IMR-90 (cell line): Measurements from ENCODE around the gene SLC47A2. TPM values are rescaled to one million over a fixed set of nuclear protein-coding genes. Genes with fewer than 3 reads are reported as not detected.

Experiments used
- ATAC-seq: fragments of 200-7000 bp; cut with Tn5 transposase; 2 replicates; pipeline ENCODE4 v1.9.1; 2020; ENCODE audit warnings: low read depth, mild to moderate bottlenecking, moderate library complexity
- BruUV-seq: library from RNA; stranded (reverse); fragments of 400-500 nt; replicated peaks from 2 replicates; lab custom pipeline; 2021; lab: Mats Ljungman, UMichigan
- CTCF ChIA-PET: fragments of 300-600 bp; formaldehyde crosslinking; extraction: SDS; loops from one replicate; lab custom pipeline; 2021; ENCODE audit warnings: antibody characterized with exemption; lab: Yijun Ruan, JAX
- POLR2A ChIA-PET: fragments of 300-600 bp; sonication (Branson Sonifier 250); formaldehyde crosslinking; loops from one replicate; lab custom pipeline; 2022; ENCODE audit warnings: antibody characterized with exemption; ENCODE audit not compliant: unreplicated experiment; lab: Charles Lee
- DNase-seq: peaks from one replicate; pipeline ENCODE4 v3.0.0; 2013
- H2AFZ ChIP-seq: replicated peaks from 2 replicates; pipeline ENCODE3; 2013; ENCODE audit warnings: low read length, mild to moderate bottlenecking; ENCODE audit not compliant: poor library complexity
- H2AK5ac ChIP-seq: 2 replicates; pipeline ENCODE4 v1.6.1; 2013; ENCODE audit warnings: low read depth, low read length, inconsistent platforms
- H2AK9ac ChIP-seq: replicated peaks from 2 replicates; pipeline ENCODE3; 2013; ENCODE audit warnings: mild to moderate bottlenecking, low read depth, low read length, moderate library complexity; ENCODE audit not compliant: poor library complexity
- H2BK120ac ChIP-seq: 2 replicates; pipeline ENCODE4 v1.6.1; 2013; ENCODE audit warnings: low read depth, low read length, inconsistent platforms
- H2BK15ac ChIP-seq: 3 replicates; pipeline ENCODE4 v1.6.1; 2013; ENCODE audit warnings: low read depth, low read length, inconsistent platforms
- H2BK20ac ChIP-seq: 2 replicates; pipeline ENCODE4 v1.6.1; 2013; ENCODE audit warnings: low read depth, mild to moderate bottlenecking, inconsistent platforms, low read length, moderate library complexity
- H2BK5ac ChIP-seq: 2 replicates; pipeline ENCODE4 v1.6.1; 2013; ENCODE audit warnings: mild to moderate bottlenecking, low read depth, low read length, inconsistent platforms; ENCODE audit not compliant: poor library complexity, severe bottlenecking
- H3K14ac ChIP-seq: replicated peaks from 2 replicates; pipeline ENCODE4 v1.6.1; 2013; ENCODE audit warnings: low read depth, low read length, inconsistent platforms
- H3K18ac ChIP-seq: 2 replicates; pipeline ENCODE4 v1.6.1; 2013; ENCODE audit warnings: low read depth, low read length, control low read depth
- H3K23ac ChIP-seq: 2 replicates; pipeline ENCODE4 v1.6.1; 2013; ENCODE audit warnings: low read depth, low read length, inconsistent platforms
- H3K27ac ChIP-seq: 2 replicates; pipeline ENCODE4 v1.5.1; 2013; ENCODE audit warnings: mild to moderate bottlenecking, control low read depth, low read length; ENCODE audit not compliant: insufficient read depth
- H3K27me3 ChIP-seq: 2 replicates; pipeline ENCODE4 v1.6.1; 2013; ENCODE audit warnings: low read length; ENCODE audit not compliant: control insufficient read depth, insufficient read depth
- H3K36me3 ChIP-seq: 2 replicates; pipeline ENCODE4 v1.6.1; 2013; ENCODE audit warnings: low read length, mixed read lengths; ENCODE audit not compliant: control insufficient read depth, insufficient read depth
- H3K4ac ChIP-seq: 2 replicates; pipeline ENCODE4 v1.6.1; 2013; ENCODE audit warnings: low read depth, low read length, inconsistent platforms
- H3K4me1 ChIP-seq: 2 replicates; pipeline ENCODE4 v1.6.1; 2013; ENCODE audit warnings: low read length, mixed read lengths; ENCODE audit not compliant: control insufficient read depth, insufficient read depth
- H3K4me2 ChIP-seq: 2 replicates; pipeline ENCODE4 v1.6.1; 2013; ENCODE audit warnings: low read depth, mild to moderate bottlenecking, control low read depth, low read length, moderate library complexity
- H3K4me3 ChIP-seq: 2 replicates; pipeline ENCODE4 v1.5.1; 2013; ENCODE audit warnings: low read depth, mild to moderate bottlenecking, control low read depth, low read length, moderate library complexity; ENCODE audit not compliant: insufficient read depth
- H3K56ac ChIP-seq: 2 replicates; pipeline ENCODE4 v1.6.1; 2013; ENCODE audit warnings: low read length, inconsistent platforms; ENCODE audit not compliant: insufficient read depth; ENCODE audit errors: extremely low read depth
- H3K79me1 ChIP-seq, 2 experiments: 2 replicates each; pipeline ENCODE4 v1.6.1; 2013; ENCODE audit warnings: low read length in 2 of 2, inconsistent platforms in 1 of 2, low read depth in 1 of 2
- H3K9ac ChIP-seq: 2 replicates; pipeline ENCODE4 v1.6.1; 2013; ENCODE audit warnings: low read depth, low read length, control low read depth
- H3K9me1 ChIP-seq: 2 replicates; pipeline ENCODE4 v1.6.1; 2013; ENCODE audit warnings: low read length, inconsistent platforms; ENCODE audit not compliant: insufficient read depth
- H3K9me3 ChIP-seq: 2 replicates; pipeline ENCODE4 v1.6.1; 2013; ENCODE audit warnings: low read length; ENCODE audit not compliant: control insufficient read depth, insufficient read depth
- H4K20me1 ChIP-seq: 2 replicates; pipeline ENCODE4 v1.6.1; 2013; ENCODE audit warnings: low read length, inconsistent platforms; ENCODE audit not compliant: insufficient read depth
- H4K5ac ChIP-seq: 2 replicates; pipeline ENCODE4 v1.6.1; 2013; ENCODE audit warnings: mild to moderate bottlenecking, low read depth, low read length, control low read depth
- H4K8ac ChIP-seq, 2 experiments: 2 replicates each; pipeline ENCODE4 v1.6.1; 2013; ENCODE audit warnings: low read depth in 2 of 2, low read length in 2 of 2, control low read depth in 1 of 2, inconsistent platforms in 1 of 2
- H4K91ac ChIP-seq: 2 replicates; pipeline ENCODE4 v1.6.1; 2013; ENCODE audit warnings: low read depth, low read length, inconsistent platforms; ENCODE audit not compliant: insufficient read depth
- CEBPB ChIP-seq: IDR thresholded peaks from 2 replicates; pipeline ENCODE4 v1.6.1; 2012; ENCODE audit warnings: low read depth, low read length, improper control_type of control experiment
- CHD1 ChIP-seq: IDR thresholded peaks from 2 replicates; pipeline ENCODE4 v1.6.1; 2012; ENCODE audit warnings: low read depth, low read length, improper control_type of control experiment
- CTCF ChIP-seq: conservative IDR thresholded peaks from 2 replicates; pipeline ENCODE4 v1.5.1; 2012; ENCODE audit warnings: mild to moderate bottlenecking, low read depth, low read length, improper control_type of control experiment
- FOS ChIP-seq: fragments of 150-350 bp; IDR thresholded peaks from 2 replicates; pipeline ENCODE4 v1.6.1; 2016; ENCODE audit warnings: low read depth, low read length
- MXI1 ChIP-seq: IDR thresholded peaks from 2 replicates; pipeline ENCODE4 v1.6.1; 2012; ENCODE audit warnings: low read depth, mild to moderate bottlenecking, low read length, moderate library complexity, borderline replicate concordance
- NFE2L2 ChIP-seq: fragments of 150-350 bp; IDR thresholded peaks from 2 replicates; pipeline ENCODE4 v1.6.1; 2016; ENCODE audit warnings: low read depth, mild to moderate bottlenecking, low read length
- POLR2A ChIP-seq: IDR thresholded peaks from 2 replicates; pipeline ENCODE4 v1.6.1; 2012; ENCODE audit warnings: mild to moderate bottlenecking, low read depth, low read length
- RAD21 ChIP-seq: IDR thresholded peaks from 2 replicates; pipeline ENCODE4 v1.6.1; 2012; ENCODE audit warnings: low read length, improper control_type of control experiment
- RCOR1 ChIP-seq: IDR thresholded peaks from 2 replicates; pipeline ENCODE4 v1.6.1; 2012; ENCODE audit warnings: mild to moderate bottlenecking, low read length, improper control_type of control experiment; ENCODE audit not compliant: insufficient replicate concordance
- SMC3 ChIP-seq: fragments of 150-350 bp; IDR thresholded peaks from 2 replicates; pipeline ENCODE4 v1.6.1; 2016; ENCODE audit warnings: low read depth, mild to moderate bottlenecking, antibody characterized with exemption, low read length, moderate library complexity
- WGBS, 2 experiments: methylation state at CpG; one replicate each; pipeline versions ENCODE4 v1.1.5 to v1.1.7; 2013; ENCODE audit warnings: missing lambda C conversion rate in 2 of 2; ENCODE audit not compliant: insufficient read length in 1 of 2; ENCODE audit errors: extremely low coverage in 2 of 2; 5-methylcytosine and 5-hydroxymethylcytosine counted together
- dilution Hi-C: fragments of 300-500 bp; cut with HindIII; formaldehyde crosslinking; loops from one replicate; pipeline ENCODE4 v1.14.3; 2018; ENCODE audit warnings: low sequenced_read_pairs; ENCODE audit not compliant: unreplicated experiment
- in situ Hi-C: fragments of 300-500 bp; cut with MboI; formaldehyde crosslinking; loops from 3 replicates; pipeline ENCODE4 v1.14.3; 2019; ENCODE audit warnings: low sequenced_read_pairs, inconsistent platforms, mixed read lengths
- intact Hi-C: fragments of 100-400 bp; cut with micrococcal nuclease; formaldehyde crosslinking; loops from 2 replicates; pipeline ENCODE4 v1.10.0; 2022
- polyA plus RNA-seq, 3 experiments: library from polyadenylated mRNA; depleted of rRNA; stranded (reverse); fragments of >200 nt; gene quantifications; 2 replicates each; pipeline ENCODE4 v1.2.3, GENCODE V29; 2012; ENCODE audit warnings: low replicate concordance in 1 of 3
- total RNA-seq: library from RNA; depleted of rRNA; stranded (reverse); fragments of >200 nt; gene quantifications from 2 replicates; pipeline ENCODE4 v1.2.3, GENCODE V29; 2012
- TF ChIP-seq, protein P1 (sequence below): fragments of 150-350 bp; IDR thresholded peaks from 2 replicates; pipeline ENCODE4 v1.6.1; 2017; ENCODE audit warnings: mild to moderate bottlenecking, antibody characterized with exemption, low read length, low read depth

The SLC47A2 gene
- total and polyA plus RNA-seq, 2 of the 4 experiments (the other 2 are of a cell fraction), result not detected

DNA sequence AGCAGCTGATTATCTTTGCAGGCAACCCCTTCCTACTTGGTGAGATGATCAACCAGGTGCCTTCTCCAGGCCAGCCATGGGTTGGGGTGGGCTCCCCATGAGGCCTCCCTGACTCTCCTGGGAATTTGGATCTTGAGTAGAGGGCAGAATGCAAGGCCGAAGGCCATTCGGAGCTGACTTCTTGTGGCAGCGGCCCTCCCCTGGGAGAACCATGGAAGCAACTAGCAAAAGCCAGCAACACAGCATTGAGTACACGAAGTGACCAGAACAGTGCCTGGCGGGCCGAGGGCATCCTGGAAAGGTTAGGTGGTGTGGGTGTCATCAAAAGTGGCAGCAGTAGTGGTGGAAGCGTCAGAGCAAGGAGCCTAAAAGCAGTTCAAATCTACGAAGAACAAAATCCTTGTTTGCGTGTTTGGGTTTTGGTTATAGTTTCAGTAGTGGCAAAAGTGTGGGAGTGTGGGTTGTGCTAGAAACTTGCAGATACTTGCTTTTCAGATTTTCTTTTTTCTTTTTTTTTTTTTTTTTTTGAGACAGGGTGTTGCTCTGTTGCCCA lies 33.7 kb upstream of the SLC47A2 start:
- no peak overlapping the region for H3K9ac ChIP-seq
- ChIA-PET CTCF (no interaction called here), POLR2A (no interaction called here)
- BruUV-seq, result no TSS peak
- intact Hi-C loops, result no loop called here
- no peak for ATAC-seq
- no peak overlapping the region for H3K4me3 ChIP-seq
- H2BK20ac ChIP-seq, result no peak overlapping the region
- H2BK15ac ChIP-seq, result no peak overlapping the region
- no peaks in the 10 kb centered on the region; the same call in 1 of the 2 replicates for H4K20me1 ChIP-seq
- no peak overlapping the region for H2AK5ac ChIP-seq
- DNase-seq, result no peak
- H3K27me3 ChIP-seq, result peaks cover 33% of the 10 kb centered on the region
- H3K56ac ChIP-seq, result no peak overlapping the region
- dilution Hi-C loops, result no loop called here
- H3K23ac ChIP-seq, result no peak overlapping the region
- no peak overlapping the region for H3K4me2 ChIP-seq
- H3K4me1 ChIP-seq, result peaks cover 4% of the 10 kb centered on the region
- H3K9me1 ChIP-seq, result 0 out of 2 replicates have a peak, but pooled peaks cover 4% of the 10 kb centered on the region
- TF ChIP-seq FOS, result no peak
- no peak for TF ChIP-seq CTCF
- TF ChIP-seq CHD1, result no peak
- TF ChIP-seq, protein P1, sequence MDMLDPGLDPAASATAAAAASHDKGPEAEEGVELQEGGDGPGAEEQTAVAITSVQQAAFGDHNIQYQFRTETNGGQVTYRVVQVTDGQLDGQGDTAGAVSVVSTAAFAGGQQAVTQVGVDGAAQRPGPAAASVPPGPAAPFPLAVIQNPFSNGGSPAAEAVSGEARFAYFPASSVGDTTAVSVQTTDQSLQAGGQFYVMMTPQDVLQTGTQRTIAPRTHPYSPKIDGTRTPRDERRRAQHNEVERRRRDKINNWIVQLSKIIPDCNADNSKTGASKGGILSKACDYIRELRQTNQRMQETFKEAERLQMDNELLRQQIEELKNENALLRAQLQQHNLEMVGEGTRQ, result no peak
- TF ChIP-seq CEBPB, result no peak
- TF ChIP-seq MXI1, result no peak
- TF ChIP-seq RCOR1, result no peak
- no peak for TF ChIP-seq POLR2A
- no peak for TF ChIP-seq RAD21
- TF ChIP-seq NFE2L2, result no peak
- no peak for TF ChIP-seq SMC3
- no peaks in the 10 kb centered on the region for H3K79me1 ChIP-seq
- no peak overlapping the region for H3K18ac ChIP-seq
- 81% methylated on average over 7 of the region's 9 CpGs; no CpG with 5 or more reads in 1 of the 2 experiments for whole genome bisulfite sequencing, 2 experiments
- no peak overlapping the region for H2AFZ ChIP-seq
- no peak overlapping the region for H4K8ac ChIP-seq
- H2BK120ac ChIP-seq, result no peak overlapping the region
- H3K4ac ChIP-seq, result no peak overlapping the region
- H4K91ac ChIP-seq, result no peak overlapping the region
- H3K9me3 ChIP-seq, result no peaks in the 10 kb centered on the region
- no peak overlapping the region for H2BK5ac ChIP-seq
- H4K5ac ChIP-seq, result no peak overlapping the region
- no peaks in the 10 kb centered on the region for H3K36me3 ChIP-seq
- H3K14ac ChIP-seq, result no peak overlapping the region
- in situ Hi-C loops, result no loop called here
- no peak overlapping the region for H2AK9ac ChIP-seq
- H3K27ac ChIP-seq, result no peak overlapping the region
